Measurements from ENCODE around the gene ANO2. TPM values are rescaled to one million over a fixed set of nuclear protein-coding genes. Genes with fewer than 3 reads are reported as not detected.

Gene ANO2
- total and polyA plus RNA-seq, 4 donors: 0.03 to 0.25 (median 0.15) TPM

DNA sequence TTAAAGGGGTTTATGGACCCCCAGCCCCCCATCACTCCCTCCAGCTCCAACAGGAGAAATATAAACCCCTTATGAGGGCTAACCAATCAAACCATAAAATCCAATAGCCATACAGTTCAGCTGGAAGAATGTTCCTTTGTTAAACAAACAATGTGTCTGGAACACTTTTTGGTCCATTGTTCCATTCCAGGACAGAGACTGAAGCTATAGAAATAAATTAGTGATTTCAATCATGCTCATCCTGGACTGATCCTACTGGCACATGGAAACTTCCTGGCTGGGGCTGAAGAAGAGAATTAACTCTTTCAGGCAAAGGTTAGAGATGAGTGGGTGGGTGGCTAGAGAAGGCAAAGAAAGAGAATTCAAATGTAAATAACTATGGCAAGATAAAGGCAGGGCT, 63.4 kb downstream of the ANO2 start (continued):
- TF ChIP-seq, protein P1, sequence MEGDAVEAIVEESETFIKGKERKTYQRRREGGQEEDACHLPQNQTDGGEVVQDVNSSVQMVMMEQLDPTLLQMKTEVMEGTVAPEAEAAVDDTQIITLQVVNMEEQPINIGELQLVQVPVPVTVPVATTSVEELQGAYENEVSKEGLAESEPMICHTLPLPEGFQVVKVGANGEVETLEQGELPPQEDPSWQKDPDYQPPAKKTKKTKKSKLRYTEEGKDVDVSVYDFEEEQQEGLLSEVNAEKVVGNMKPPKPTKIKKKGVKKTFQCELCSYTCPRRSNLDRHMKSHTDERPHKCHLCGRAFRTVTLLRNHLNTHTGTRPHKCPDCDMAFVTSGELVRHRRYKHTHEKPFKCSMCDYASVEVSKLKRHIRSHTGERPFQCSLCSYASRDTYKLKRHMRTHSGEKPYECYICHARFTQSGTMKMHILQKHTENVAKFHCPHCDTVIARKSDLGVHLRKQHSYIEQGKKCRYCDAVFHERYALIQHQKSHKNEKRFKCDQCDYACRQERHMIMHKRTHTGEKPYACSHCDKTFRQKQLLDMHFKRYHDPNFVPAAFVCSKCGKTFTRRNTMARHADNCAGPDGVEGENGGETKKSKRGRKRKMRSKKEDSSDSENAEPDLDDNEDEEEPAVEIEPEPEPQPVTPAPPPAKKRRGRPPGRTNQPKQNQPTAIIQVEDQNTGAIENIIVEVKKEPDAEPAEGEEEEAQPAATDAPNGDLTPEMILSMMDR (IDR thresholded peaks at IDR 0.05; ENCODE audit: low read depth, low read length, missing input control): no peak
- no peak for TF ChIP-seq TAF1 (conservative IDR thresholded peaks at IDR 0.05)

DNA sequence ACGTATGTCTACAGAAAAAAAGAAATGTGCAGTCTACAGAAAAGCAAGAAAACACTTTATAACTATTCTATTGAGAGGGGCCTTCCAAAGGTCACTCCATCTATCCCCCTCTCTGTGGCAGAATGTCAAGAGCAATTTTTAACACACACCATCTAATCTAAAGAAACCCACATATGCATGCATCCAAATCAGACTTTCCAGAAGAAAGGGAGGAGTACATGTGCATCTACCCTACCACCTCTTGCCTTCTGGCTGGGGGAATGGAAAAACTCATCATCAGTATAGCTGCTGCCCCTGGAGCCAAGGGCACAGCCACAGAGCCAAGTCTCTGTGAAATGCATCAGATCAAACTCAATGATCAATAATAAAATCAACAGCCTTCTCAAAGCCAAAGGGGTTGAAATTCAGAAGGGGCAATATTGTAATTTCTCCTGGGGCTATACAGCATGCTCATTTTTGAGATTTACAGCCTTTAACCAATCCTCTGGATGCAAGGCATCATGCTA, 63.9 kb downstream of the ANO2 start:
- no peak for TF ChIP-seq NR2F2 (IDR thresholded peaks at IDR 0.05)
- no peak for TF ChIP-seq RXRA (IDR thresholded peaks at IDR 0.05)
- no peak for TF ChIP-seq YY1 (IDR thresholded peaks at IDR 0.05)
- TF ChIP-seq TAF1 (conservative IDR thresholded peaks at IDR 0.05): no peak
- no peak for TF ChIP-seq FOXA1 (IDR thresholded peaks at IDR 0.05)
- TF ChIP-seq SP1 (IDR thresholded peaks at IDR 0.05): no peak
- TF ChIP-seq GABPA (IDR thresholded peaks at IDR 0.05 in 1 of 2, conservative IDR thresholded peaks at IDR 0.05 in 1 of 2): no peak
- no peaks in the 10 kb centered on the region for H3K4me1 ChIP-seq (ENCODE audit: control insufficient read depth in 4 of 4, insufficient read depth in 4 of 4, low read length in 3 of 4)
- H3K9ac ChIP-seq (ENCODE audit: low read depth in 1 of 2, low read length in 2 of 2): no peak overlapping the region
- H3K9me3 ChIP-seq (ENCODE audit: control insufficient read depth in 4 of 4, low read length in 3 of 4): no peaks in the 10 kb centered on the region
- H3K27ac ChIP-seq (ENCODE audit: low read depth in 1 of 2, low read length in 2 of 2): no peak overlapping the region
- no peak overlapping the region for H3K4me3 ChIP-seq (ENCODE audit: low read depth in 1 of 3, low read length in 3 of 3)
- H3K27me3 ChIP-seq (ENCODE audit: control insufficient read depth in 4 of 4, insufficient read depth in 4 of 4, low read length in 3 of 4): peaks cover 0 to 3% (median 0%) of the 10 kb centered on the region in 4 donors
- no peaks in the 10 kb centered on the region for H3K36me3 ChIP-seq (ENCODE audit: control insufficient read depth in 4 of 4, insufficient read depth in 3 of 4, low read depth in 1 of 4, low read length in 3 of 4)
- WGBS: 70% methylated on average over 1 of the region's 1 CpG
- no peak for DNase-seq (ENCODE audit: low spot score)

DNA sequence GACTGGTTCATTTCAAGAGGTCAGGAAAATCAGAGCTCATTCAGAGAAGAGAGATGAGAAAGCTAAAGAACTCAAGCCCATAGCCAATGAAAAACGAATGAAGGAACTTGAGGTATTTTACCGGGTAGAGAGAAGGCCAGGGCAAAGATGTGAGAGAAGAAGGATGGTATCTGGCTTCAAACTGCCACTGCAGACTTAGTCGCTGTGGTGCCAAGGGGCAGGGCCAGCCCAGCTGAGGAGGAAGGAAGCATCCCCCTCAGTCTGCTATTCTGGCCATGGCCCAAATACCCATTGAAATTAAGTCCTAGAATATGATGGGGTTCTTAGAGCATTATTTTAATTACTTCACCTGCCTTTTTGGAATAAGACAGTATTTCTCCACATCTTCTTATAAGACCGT, 69.2 kb downstream of the ANO2 start:
- Histone ChIP-seq H3K9ac (ENCODE audit: low read depth in 1 of 2, low read length in 2 of 2) (no peak overlapping the region), H3K36me3 (ENCODE audit: control insufficient read depth in 4 of 4, insufficient read depth in 3 of 4, low read depth in 1 of 4, low read length in 3 of 4) (no peaks in the 10 kb centered on the region), H3K4me1 (ENCODE audit: control insufficient read depth in 4 of 4, insufficient read depth in 4 of 4, low read length in 3 of 4) (no peaks in the 10 kb centered on the region), H3K9me3 (ENCODE audit: control insufficient read depth in 4 of 4, low read length in 3 of 4) (no peaks in the 10 kb centered on the region), H3K27me3 (ENCODE audit: control insufficient read depth in 4 of 4, insufficient read depth in 4 of 4, low read length in 3 of 4) (peaks cover 0 to 3% (median 0%) of the 10 kb centered on the region in 4 donors), H3K4me3 (ENCODE audit: low read depth in 1 of 3, low read length in 3 of 3) (no peak overlapping the region), H3K27ac (ENCODE audit: low read depth in 1 of 2, low read length in 2 of 2) (no peak overlapping the region)
- DNase-seq (ENCODE audit: low spot score): no peak
- TF ChIP-seq HNF4G (IDR thresholded peaks at IDR 0.05): no peak
- TF ChIP-seq TAF1 (conservative IDR thresholded peaks at IDR 0.05): no peak
- TF ChIP-seq, protein P2, sequence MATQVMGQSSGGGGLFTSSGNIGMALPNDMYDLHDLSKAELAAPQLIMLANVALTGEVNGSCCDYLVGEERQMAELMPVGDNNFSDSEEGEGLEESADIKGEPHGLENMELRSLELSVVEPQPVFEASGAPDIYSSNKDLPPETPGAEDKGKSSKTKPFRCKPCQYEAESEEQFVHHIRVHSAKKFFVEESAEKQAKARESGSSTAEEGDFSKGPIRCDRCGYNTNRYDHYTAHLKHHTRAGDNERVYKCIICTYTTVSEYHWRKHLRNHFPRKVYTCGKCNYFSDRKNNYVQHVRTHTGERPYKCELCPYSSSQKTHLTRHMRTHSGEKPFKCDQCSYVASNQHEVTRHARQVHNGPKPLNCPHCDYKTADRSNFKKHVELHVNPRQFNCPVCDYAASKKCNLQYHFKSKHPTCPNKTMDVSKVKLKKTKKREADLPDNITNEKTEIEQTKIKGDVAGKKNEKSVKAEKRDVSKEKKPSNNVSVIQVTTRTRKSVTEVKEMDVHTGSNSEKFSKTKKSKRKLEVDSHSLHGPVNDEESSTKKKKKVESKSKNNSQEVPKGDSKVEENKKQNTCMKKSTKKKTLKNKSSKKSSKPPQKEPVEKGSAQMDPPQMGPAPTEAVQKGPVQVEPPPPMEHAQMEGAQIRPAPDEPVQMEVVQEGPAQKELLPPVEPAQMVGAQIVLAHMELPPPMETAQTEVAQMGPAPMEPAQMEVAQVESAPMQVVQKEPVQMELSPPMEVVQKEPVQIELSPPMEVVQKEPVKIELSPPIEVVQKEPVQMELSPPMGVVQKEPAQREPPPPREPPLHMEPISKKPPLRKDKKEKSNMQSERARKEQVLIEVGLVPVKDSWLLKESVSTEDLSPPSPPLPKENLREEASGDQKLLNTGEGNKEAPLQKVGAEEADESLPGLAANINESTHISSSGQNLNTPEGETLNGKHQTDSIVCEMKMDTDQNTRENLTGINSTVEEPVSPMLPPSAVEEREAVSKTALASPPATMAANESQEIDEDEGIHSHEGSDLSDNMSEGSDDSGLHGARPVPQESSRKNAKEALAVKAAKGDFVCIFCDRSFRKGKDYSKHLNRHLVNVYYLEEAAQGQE (IDR thresholded peaks at IDR 0.05): no peak
- no peak for TF ChIP-seq RXRA (IDR thresholded peaks at IDR 0.05)
- TF ChIP-seq, protein P3, sequence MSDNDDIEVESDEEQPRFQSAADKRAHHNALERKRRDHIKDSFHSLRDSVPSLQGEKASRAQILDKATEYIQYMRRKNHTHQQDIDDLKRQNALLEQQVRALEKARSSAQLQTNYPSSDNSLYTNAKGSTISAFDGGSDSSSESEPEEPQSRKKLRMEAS (IDR thresholded peaks at IDR 0.05): no peak
- TF ChIP-seq SP1 (IDR thresholded peaks at IDR 0.05): no peak
- TF ChIP-seq RAD21 (IDR thresholded peaks at IDR 0.05): no peak
- no peak for TF ChIP-seq HNF4A (conservative IDR thresholded peaks at IDR 0.05)
- TF ChIP-seq, protein P4, sequence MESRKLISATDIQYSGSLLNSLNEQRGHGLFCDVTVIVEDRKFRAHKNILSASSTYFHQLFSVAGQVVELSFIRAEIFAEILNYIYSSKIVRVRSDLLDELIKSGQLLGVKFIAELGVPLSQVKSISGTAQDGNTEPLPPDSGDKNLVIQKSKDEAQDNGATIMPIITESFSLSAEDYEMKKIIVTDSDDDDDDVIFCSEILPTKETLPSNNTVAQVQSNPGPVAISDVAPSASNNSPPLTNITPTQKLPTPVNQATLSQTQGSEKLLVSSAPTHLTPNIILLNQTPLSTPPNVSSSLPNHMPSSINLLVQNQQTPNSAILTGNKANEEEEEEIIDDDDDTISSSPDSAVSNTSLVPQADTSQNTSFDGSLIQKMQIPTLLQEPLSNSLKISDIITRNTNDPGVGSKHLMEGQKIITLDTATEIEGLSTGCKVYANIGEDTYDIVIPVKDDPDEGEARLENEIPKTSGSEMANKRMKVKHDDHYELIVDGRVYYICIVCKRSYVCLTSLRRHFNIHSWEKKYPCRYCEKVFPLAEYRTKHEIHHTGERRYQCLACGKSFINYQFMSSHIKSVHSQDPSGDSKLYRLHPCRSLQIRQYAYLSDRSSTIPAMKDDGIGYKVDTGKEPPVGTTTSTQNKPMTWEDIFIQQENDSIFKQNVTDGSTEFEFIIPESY (IDR thresholded peaks at IDR 0.05): no peak
- no peak for TF ChIP-seq NR2F2 (IDR thresholded peaks at IDR 0.05)
- TF ChIP-seq FOXA2 (IDR thresholded peaks at IDR 0.05): no peak
- no peak for TF ChIP-seq JUND (IDR thresholded peaks at IDR 0.05)
- TF ChIP-seq, protein P5, sequence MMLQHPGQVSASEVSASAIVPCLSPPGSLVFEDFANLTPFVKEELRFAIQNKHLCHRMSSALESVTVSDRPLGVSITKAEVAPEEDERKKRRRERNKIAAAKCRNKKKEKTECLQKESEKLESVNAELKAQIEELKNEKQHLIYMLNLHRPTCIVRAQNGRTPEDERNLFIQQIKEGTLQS (IDR thresholded peaks at IDR 0.05): no peak
- no peak for TF ChIP-seq YY1 (IDR thresholded peaks at IDR 0.05)
- 78% methylated on average over 4 of the region's 4 CpGs for WGBS

Measured in liver (tissue), 9 donors.